IPS-NIHi11 (cell line): ENCODE measurements around the gene USB1.

Source experiments
- DNase-seq: peaks from one replicate; pipeline ENCODE4 v3.0.0; 2012; ENCODE audit warnings: mixed read lengths, low spot score

The USB1 gene

DNA sequence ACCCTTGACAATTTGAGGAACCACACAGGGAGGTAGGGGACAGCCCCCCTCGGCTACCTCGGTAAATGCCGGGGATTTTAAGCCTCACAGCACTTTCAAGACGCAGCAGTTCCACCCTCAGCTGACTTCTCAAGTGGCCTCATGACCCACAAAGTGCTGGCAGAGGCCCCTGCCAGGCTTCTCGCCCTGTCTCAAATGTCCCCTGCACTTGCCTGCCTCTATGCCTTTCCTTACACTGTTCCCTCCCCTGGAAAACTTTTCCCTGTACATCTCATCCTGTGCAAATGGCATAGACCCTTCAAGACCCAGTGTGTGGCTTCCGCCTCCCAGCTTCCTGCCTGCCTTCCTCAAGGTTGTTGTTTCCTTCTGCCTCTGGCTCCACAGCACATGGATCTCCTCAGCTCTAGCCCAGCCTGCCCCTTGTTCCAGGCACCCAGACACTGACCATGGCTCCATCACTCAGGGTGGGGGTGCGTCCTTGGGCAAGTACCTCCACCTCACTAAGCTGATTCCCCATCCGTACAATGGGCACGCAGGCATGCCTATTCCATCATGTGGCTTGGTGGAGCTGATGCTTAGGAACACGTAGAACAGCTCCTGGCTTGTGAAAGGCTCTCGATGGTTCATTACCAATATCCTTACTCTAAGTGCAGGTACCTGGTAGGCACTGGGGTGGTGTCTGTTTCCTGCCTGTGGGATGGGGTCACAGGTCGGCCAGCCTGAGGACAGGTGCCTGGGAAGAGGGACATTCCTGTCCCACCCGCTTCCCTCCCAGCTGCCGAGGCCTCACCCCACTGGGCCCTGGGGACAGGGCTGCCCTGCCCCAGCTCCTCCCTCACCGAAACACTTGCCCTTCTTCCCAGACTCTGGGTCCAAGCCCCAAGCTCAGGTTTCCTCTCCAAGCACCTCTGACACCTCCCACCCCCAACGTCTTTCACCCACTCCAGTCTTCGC is 48.3 kb downstream of the USB1 start:
- no peak for DNase-seq

DNA sequence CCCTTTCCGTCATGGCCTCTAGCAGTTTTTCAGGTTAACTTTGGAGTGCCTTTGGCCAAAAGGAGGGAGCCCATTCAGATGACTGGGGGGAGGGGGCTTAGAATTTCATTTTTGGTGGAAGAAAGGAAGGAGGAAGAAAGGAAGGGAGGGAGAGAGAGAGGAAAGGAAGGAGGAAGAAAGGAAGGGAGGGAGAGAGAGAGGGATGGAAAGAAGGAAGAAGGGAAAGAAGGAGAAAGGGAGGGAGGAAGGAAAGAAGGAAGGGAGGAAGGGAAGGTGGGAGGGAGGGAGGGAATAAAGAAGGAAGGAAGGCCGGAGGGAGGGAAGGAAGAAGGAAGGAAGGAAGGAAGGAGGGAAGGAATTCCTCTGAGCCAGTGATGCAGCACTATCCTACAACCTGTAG is 50.1 kb downstream of the USB1 start:
- no peak for DNase-seq

DNA sequence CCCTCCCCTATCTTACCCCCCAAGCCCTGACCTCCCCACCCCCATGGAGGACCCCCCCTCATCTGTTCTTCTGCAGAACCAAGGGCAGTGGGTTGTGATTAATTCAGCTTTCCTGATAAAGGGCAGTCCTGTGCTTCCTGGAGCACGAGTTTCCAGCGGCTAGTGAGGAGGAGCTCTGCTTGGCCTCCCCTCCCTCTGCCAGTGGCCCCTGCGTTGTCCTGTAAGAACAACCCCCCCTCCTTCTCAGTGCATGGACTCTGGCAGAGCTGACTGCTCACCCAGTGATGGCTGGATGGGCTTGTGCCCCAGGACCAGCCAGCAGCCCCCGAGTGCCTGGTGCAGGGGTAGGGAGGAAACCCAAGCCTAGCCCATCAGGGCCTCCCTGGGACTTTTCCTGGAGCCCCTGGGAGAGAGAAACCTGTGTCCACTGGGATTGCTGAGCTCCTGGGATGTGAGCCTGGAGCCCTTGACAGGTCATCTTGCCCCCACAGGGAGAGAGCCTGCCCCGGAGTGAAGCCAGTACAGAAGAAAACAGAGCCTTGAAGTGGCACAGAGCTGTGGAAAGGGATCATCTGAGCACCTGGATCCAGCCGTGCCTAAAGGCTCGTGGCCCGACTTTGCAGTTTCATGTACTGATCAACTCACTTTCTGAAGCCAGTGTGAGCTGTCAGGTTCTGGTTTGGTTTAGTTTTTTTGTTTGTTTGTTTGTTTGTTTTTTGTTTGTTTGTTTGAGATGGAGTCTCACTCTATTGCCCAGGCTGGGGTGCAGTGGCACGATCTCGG is 50.8 kb downstream of the USB1 start:
- no peak for DNase-seq

DNA sequence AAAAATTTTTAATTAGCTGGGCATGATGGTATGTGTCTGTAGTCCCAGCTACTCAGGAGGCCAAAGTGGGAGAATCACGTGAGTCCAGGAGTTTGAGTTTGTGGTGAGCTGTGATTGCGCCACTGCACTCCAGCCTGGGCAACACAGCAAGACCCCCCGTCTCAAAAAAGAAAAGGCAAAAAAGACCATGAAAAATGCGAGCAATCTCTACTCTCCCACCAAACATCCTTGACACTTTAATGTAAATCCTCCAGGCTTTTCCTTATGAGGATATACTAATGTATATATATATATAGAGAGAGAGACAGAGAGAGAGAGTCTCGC is 52.4 kb downstream of the USB1 start:
- no peak for DNase-seq

DNA sequence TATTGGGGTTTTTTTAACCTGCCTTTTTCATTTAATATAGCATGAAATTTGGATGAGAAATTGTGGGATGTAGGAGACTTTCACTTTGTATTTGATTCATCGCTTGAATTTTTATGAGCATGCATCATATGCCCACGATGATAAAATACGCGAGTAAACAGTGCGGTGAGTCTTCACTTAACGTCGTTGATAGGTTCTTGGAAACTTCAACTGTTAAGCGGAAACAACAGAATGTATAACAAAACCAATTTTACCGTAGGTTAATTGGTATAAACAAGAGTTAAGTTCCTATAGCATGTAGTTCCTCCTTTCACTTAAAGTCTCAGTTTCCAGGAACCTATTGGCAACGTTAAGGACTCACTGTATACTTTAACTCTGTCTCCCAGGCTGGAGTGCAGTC is 53.1 kb downstream of the USB1 start:
- DNase-seq = no peak

DNA sequence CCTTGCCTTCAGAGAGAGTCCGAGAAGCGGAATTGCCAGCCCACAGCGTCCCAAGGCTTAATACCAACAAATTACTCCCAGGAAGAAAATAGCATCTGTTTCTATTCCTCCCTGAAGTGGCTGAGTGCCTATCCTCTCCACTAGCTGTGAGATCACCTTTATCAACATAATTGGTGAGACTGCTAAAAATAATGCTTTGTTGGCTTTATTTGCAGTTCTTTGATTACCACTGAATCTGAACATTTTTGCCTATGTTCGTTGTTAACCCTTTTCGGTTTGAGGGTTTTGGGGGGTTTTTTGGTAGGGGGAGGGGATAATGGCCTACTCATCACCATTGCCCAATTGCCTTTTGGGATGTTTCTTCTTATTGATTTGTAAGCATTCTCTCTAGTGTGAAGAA is 55.4 kb downstream of the USB1 start:
- DNase-seq = no peak

DNA sequence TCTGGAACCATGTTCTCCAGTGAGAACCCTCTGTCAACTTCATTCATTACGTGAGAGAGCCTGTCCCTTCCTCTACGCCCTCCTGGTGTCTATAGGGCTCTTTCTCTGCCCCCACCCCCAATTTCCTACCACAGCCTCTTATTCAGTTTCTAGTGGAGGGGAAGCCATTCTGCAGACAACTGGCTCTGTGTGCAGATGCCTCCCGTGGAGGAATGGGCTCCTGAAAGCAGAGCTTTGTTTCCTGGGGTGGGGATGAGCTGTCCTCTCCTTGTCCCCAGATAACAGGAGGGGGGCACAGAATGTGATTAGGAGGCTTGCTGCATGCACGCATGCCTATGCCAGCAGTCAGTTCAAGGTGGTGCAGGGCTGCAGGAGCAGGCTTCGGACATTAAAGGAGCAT is 55.9 kb downstream of the USB1 start:
- no peak for DNase-seq

DNA sequence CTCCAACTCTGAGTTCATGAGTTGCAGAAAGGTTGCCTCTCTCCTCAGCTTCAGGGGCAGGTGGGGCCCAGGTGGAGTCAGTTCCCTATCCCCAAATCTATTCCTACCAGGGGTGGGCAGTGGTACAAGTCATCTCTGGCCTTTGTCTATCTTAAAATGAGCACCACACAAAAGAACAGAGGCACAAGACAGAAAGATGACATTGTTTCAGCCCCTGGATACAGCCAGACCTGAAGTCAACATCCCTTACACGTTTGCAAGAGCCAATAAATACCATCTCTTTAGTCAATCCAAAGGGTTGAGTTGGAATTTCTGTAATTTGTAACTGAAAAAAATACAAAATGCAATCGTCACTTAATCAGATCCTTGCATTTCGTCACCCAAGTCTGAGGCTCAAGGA is 56.6 kb downstream of the USB1 start:
- DNase-seq = no peak

DNA sequence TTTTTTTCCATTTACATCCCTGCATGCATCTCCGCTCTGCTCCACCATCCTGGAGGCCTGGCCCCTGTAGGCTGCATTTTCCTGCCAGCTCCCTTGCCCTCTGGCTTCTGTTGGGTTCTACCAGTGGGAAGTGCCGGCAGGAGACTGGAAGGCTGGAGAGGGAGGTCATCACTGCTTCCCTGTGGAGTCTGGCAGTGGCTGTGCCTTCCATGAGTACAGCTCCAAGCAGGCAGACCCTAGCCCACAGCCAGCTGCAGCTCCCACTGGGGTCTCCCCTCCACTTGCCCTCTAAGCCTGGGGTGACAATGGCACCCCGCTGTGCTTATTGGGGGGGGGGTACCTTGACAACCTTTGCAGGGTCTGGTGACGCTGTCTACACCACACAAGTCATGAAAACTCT is 61.6 kb downstream of the USB1 start:
- DNase-seq = peak; percentile 13

DNA sequence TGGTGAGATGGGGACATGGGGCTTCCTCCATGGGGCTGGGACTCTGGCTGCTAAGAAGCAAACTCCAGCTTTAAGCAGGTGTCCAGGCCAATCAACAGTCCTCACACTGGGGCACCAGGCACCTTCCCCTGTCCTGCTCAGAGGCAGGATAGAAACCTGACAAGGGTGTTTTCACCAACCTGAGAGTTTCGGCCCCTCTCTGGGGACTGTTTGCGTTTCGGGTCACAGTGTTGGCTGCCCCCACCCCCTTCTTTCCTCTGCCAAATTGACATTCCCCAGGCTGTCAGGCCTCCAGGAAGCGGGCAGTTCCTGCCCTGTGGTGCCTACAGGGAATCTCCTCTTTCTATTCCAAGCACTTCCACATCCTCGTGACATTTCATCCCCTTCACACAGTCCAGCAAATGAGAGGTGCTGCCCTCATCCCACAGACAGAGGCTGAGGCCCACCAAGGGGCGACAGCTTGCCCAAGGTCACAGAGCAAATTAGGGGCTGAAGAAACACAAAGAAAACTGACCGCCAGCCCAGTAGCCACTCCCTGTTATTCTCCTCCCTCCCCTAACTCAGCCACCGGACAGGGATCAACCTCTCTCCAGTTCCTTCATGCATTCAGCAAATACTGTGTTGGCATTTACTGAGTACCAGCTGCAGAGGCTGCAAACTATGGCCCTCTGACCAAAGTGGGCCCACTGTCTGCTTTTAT is 62.3 kb downstream of the USB1 start:
- DNase-seq = peak; percentile 17

DNA sequence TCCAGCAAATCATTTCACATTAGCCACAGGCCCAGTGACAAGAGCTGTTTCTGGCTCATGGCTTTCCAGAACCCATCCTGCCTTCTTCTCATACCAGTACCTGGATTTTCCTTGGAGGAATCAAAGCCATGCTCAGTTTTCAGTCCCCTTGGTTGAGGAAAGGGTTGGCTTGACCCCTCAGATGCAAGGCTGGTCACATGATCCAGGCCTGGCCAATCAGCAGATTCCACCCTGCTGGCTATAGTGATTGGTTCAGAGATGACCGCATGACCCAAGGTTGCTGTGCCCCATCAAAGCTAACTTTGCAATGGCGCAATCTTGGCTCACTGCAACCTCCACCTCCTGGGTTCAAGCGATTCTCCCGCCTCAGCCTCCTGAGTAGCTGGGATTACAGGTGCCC is 69.4 kb downstream of the USB1 start:
- DNase-seq = no peak
